H9 (cell line): ENCODE results near the gene TDRD9. TPM values are rescaled to one million over a fixed set of nuclear protein-coding genes. Genes with fewer than 3 reads are reported as not detected.

Source experiments
- DNase-seq: peaks from one replicate; pipeline ENCODE4 v3.0.0-alpha.2; 2017
- H2AFZ ChIP-seq: one replicate; pipeline ENCODE4 v1.6.1; 2013; ENCODE audit warnings: mild to moderate bottlenecking, low read length, control low read depth, moderate library complexity
- H2AK5ac ChIP-seq: 2 replicates; pipeline ENCODE4 v1.6.1; 2013; ENCODE audit warnings: low read length, control low read depth, mixed read lengths; ENCODE audit not compliant: insufficient read length
- H2BK120ac ChIP-seq: one replicate; pipeline ENCODE4 v1.6.1; 2013; ENCODE audit warnings: low read depth, mild to moderate bottlenecking, low read length, control low read depth, inconsistent platforms; ENCODE audit not compliant: poor library complexity, severe bottlenecking
- H2BK12ac ChIP-seq: 2 replicates; pipeline ENCODE4 v1.6.1; 2013; ENCODE audit warnings: low read length, control low read depth, mixed read lengths, low read depth; ENCODE audit not compliant: insufficient read length
- H2BK15ac ChIP-seq: 2 replicates; pipeline ENCODE4 v1.6.1; 2013; ENCODE audit warnings: low read depth, low read length, control low read depth
- H2BK20ac ChIP-seq: one replicate; pipeline ENCODE4 v1.6.1; 2013; ENCODE audit warnings: low read depth, mild to moderate bottlenecking, low read length, control low read depth, inconsistent platforms; ENCODE audit not compliant: poor library complexity, severe bottlenecking
- H2BK5ac ChIP-seq: 2 replicates; pipeline ENCODE4 v1.6.1; 2013; ENCODE audit warnings: low read length, control low read depth, mixed read lengths; ENCODE audit not compliant: insufficient read length
- H3K14ac ChIP-seq: 2 replicates; pipeline ENCODE4 v1.6.1; 2013; ENCODE audit warnings: low read length, control low read depth; ENCODE audit not compliant: insufficient read depth
- H3K18ac ChIP-seq: 2 replicates; pipeline ENCODE4 v1.6.1; 2013; ENCODE audit warnings: low read depth, mild to moderate bottlenecking, mixed read lengths, low read length, control low read depth; ENCODE audit not compliant: insufficient read length
- H3K23ac ChIP-seq: 2 replicates; pipeline ENCODE4 v1.6.1; 2013; ENCODE audit warnings: low read length, control low read depth, mixed read lengths, low read depth; ENCODE audit not compliant: insufficient read length
- H3K23me2 ChIP-seq: 2 replicates; pipeline ENCODE4 v1.6.1; 2013; ENCODE audit warnings: low read depth, mild to moderate bottlenecking, mixed read lengths, low read length, control low read depth; ENCODE audit not compliant: insufficient read length, poor library complexity, severe bottlenecking
- H3K27ac ChIP-seq: 2 replicates; pipeline ENCODE4 v1.5.1; 2013; ENCODE audit warnings: low read length, control low read depth, mixed read lengths, low read depth; ENCODE audit not compliant: insufficient read length
- H3K27me3 ChIP-seq: 2 replicates; pipeline ENCODE4 v1.6.1; 2013; ENCODE audit warnings: low read length, control low read depth, inconsistent platforms; ENCODE audit not compliant: insufficient read depth
- H3K4ac ChIP-seq: 2 replicates; pipeline ENCODE4 v1.6.1; 2013; ENCODE audit warnings: low read depth, mild to moderate bottlenecking, control low read depth, inconsistent platforms, low read length, moderate library complexity
- H3K4me1 ChIP-seq: 2 replicates; pipeline ENCODE4 v1.6.1; 2013; ENCODE audit warnings: low read length, control low read depth, inconsistent platforms; ENCODE audit not compliant: insufficient read depth
- H3K4me2 ChIP-seq: 2 replicates; pipeline ENCODE4 v1.6.1; 2013; ENCODE audit warnings: low read length, control low read depth, mixed read lengths; ENCODE audit not compliant: insufficient read length, insufficient read depth
- H3K56ac ChIP-seq: 2 replicates; pipeline ENCODE4 v1.6.1; 2013; ENCODE audit warnings: low read depth, mild to moderate bottlenecking, mixed read lengths, low read length, control low read depth; ENCODE audit not compliant: insufficient read length
- H3K79me1 ChIP-seq: 2 replicates; pipeline ENCODE4 v1.6.1; 2013; ENCODE audit warnings: low read depth, mild to moderate bottlenecking, moderate library complexity, low read length, control low read depth, inconsistent platforms; ENCODE audit not compliant: insufficient read depth, poor library complexity, severe bottlenecking
- H3K79me2 ChIP-seq: 2 replicates; pipeline ENCODE4 v1.6.1; 2013; ENCODE audit warnings: low read length, control low read depth, inconsistent platforms; ENCODE audit not compliant: insufficient read depth
- H3K9ac ChIP-seq: 2 replicates; pipeline ENCODE4 v1.6.1; 2013; ENCODE audit warnings: low read length, control low read depth, mixed read lengths; ENCODE audit not compliant: insufficient read length; ENCODE audit errors: extremely low read depth
- H3K9me3 ChIP-seq: one replicate; pipeline ENCODE4 v1.6.1; 2013; ENCODE audit warnings: low read depth, low read length, inconsistent platforms; ENCODE audit not compliant: control insufficient read depth
- H3T11ph ChIP-seq: one replicate; pipeline ENCODE4 v1.6.1; 2013; ENCODE audit warnings: mild to moderate bottlenecking, low read length, control low read depth, inconsistent platforms
- H4K20me1 ChIP-seq: one replicate; pipeline ENCODE4 v1.6.1; 2013; ENCODE audit not compliant: control insufficient read depth, insufficient read length, insufficient read depth
- H4K5ac ChIP-seq: 2 replicates; pipeline ENCODE4 v1.6.1; 2013; ENCODE audit warnings: low read depth, mild to moderate bottlenecking, mixed read lengths, low read length, control low read depth; ENCODE audit not compliant: insufficient read length
- H4K8ac ChIP-seq: replicated peaks from 2 replicates; pipeline ENCODE4 v1.6.1; 2013; ENCODE audit warnings: low read length, control low read depth, mixed read lengths, low read depth; ENCODE audit not compliant: insufficient read length
- H4K91ac ChIP-seq: 2 replicates; pipeline ENCODE4 v1.6.1; 2013; ENCODE audit warnings: low read depth, mild to moderate bottlenecking, moderate library complexity, mixed read lengths, low read length, control low read depth; ENCODE audit not compliant: insufficient read length
- H3K27ac Mint-ChIP-seq, 3 experiments: 2 replicates in 2 of 3; 3 replicates in 1 of 3; pipeline ENCODE4 v1.8.0; 2020 to 2021; ENCODE audit warnings: mixed read lengths in 3 of 3, mild to moderate bottlenecking in 1 of 3, moderate library complexity in 1 of 3
- H3K27me3 Mint-ChIP-seq: 2 replicates; pipeline ENCODE4 v1.8.0; 2021; ENCODE audit warnings: low read depth, mild to moderate bottlenecking, moderate library complexity, mixed read lengths
- H3K36me3 Mint-ChIP-seq, 3 experiments: 2 replicates in 2 of 3; 3 replicates in 1 of 3; pipeline ENCODE4 v1.8.0; 2020 to 2021; ENCODE audit warnings: low read depth in 3 of 3, mixed read lengths in 3 of 3; ENCODE audit not compliant: insufficient read depth in 1 of 3
- H3K4me1 Mint-ChIP-seq, 2 experiments: 2 replicates each; pipeline ENCODE4 v1.8.0; 2020; ENCODE audit warnings: mixed read lengths in 2 of 2
- H3K4me3 Mint-ChIP-seq, 2 experiments: 2 replicates in 1 of 2; 3 replicates in 1 of 2; pipeline ENCODE4 v1.8.0; 2020 to 2021; ENCODE audit warnings: mild to moderate bottlenecking in 2 of 2, mixed read lengths in 2 of 2, moderate library complexity in 1 of 2
- H3K9me3 Mint-ChIP-seq, 2 experiments: 2 replicates in 1 of 2; 3 replicates in 1 of 2; pipeline ENCODE4 v1.8.0; 2020; ENCODE audit warnings: mild to moderate bottlenecking in 2 of 2, mixed read lengths in 2 of 2, moderate library complexity in 1 of 2
- WGBS: extraction: QIAGEN DNeasy Blood & Tissue Kit; methylation state at CpG from one replicate; pipeline ENCODE4 v1.1.7; 2013; ENCODE audit warnings: missing lambda C conversion rate, low lambda C conversion rate, mixed read lengths; ENCODE audit not compliant: insufficient read length; ENCODE audit errors: extremely low coverage; 5-methylcytosine and 5-hydroxymethylcytosine counted together
- total RNA-seq: library from RNA; stranded (reverse); gene quantifications from 2 replicates; pipeline ENCODE4 v1.2.1, GENCODE V29; 2021
- TF ChIP-seq, protein P1 (sequence below): fragments of 200-600 bp; sonication (generic); conservative IDR thresholded peaks from 3 replicates; pipeline ENCODE4 v1.8.0; 2021; ENCODE audit warnings: antibody characterized with exemption, mild to moderate bottlenecking

TDRD9 gene
- total RNA-seq, 1 experiment from 2014 or later: not detected

DNA sequence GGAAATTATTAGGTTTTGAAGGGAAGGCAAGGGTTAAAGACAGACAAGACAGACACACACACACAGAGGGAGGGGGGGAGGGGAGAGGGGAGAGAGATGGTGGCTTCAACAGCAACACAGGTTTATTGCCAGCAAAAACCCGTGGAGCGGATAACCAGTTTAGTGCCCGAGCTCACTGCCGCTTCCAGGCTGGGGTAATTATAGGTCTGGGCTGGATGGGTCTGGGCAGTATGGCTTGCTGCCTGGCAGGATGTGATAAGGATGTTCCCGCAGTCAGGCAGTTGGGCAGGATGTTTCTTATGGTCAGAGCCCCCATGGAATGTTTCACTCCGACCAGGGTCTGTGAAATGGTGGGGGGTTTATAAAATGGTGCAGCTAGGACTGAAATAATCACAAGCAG, 4.4 kb upstream of the TDRD9 start:
- H3K23me2 ChIP-seq: peaks cover 8% of the 10 kb centered on the region
- no peak overlapping the region for H3K27ac ChIP-seq
- no peak overlapping the region for H2BK20ac ChIP-seq
- no peak overlapping the region for H3K23ac ChIP-seq
- peaks cover 3% of the 10 kb centered on the region for H3K79me1 ChIP-seq
- H3K4me3 Mint-ChIP-seq: no peak overlapping the region
- H3K79me2 ChIP-seq: peaks cover 4% of the 10 kb centered on the region; the same call in 1 of the 2 replicates
- peaks cover 7 to 11% of the 10 kb centered on the region in 2 experiments; a peak in 2 of 4 replicates for H3K4me1 Mint-ChIP-seq
- H3K14ac ChIP-seq: no peak overlapping the region; the same call in 1 of the 2 replicates
- peaks cover 4% of the 10 kb centered on the region; the same call in 1 of the 2 replicates for H3K27me3 Mint-ChIP-seq
- no peak overlapping the region for H4K91ac ChIP-seq
- no peaks in the 10 kb centered on the region for H3K4me1 ChIP-seq
- H2BK15ac ChIP-seq: no peak overlapping the region
- H3T11ph ChIP-seq: no peak overlapping the region
- peaks cover 0 to 4% (median 0%) of the 10 kb centered on the region in 3 experiments; a peak in 3 of 7 replicates for H3K36me3 Mint-ChIP-seq
- H2BK120ac ChIP-seq: no peak overlapping the region
- H3K9me3 ChIP-seq: no peaks in the 10 kb centered on the region
- H2AFZ ChIP-seq: peak overlapping the region; percentile 42
- H3K56ac ChIP-seq: no peak overlapping the region
- no peak overlapping the region for H3K9ac ChIP-seq
- no peak overlapping the region for H3K27ac Mint-ChIP-seq
- H4K8ac ChIP-seq: no peak overlapping the region
- DNase-seq: no peak
- no peaks in the 10 kb centered on the region for H3K27me3 ChIP-seq
- H4K5ac ChIP-seq: no peak overlapping the region
- no CpG with 5 or more reads among the region's 6 CpGs for WGBS
- no peak overlapping the region for H3K18ac ChIP-seq
- no peak overlapping the region for H3K4ac ChIP-seq
- no peak overlapping the region for H2BK5ac ChIP-seq
- TF ChIP-seq, protein P1, sequence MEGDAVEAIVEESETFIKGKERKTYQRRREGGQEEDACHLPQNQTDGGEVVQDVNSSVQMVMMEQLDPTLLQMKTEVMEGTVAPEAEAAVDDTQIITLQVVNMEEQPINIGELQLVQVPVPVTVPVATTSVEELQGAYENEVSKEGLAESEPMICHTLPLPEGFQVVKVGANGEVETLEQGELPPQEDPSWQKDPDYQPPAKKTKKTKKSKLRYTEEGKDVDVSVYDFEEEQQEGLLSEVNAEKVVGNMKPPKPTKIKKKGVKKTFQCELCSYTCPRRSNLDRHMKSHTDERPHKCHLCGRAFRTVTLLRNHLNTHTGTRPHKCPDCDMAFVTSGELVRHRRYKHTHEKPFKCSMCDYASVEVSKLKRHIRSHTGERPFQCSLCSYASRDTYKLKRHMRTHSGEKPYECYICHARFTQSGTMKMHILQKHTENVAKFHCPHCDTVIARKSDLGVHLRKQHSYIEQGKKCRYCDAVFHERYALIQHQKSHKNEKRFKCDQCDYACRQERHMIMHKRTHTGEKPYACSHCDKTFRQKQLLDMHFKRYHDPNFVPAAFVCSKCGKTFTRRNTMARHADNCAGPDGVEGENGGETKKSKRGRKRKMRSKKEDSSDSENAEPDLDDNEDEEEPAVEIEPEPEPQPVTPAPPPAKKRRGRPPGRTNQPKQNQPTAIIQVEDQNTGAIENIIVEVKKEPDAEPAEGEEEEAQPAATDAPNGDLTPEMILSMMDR: no peak
- peaks cover 0 to under 1% of the 10 kb centered on the region in 2 experiments; a peak in 2 of 5 replicates for H3K9me3 Mint-ChIP-seq
- H4K20me1 ChIP-seq: no peaks in the 10 kb centered on the region
- no peak overlapping the region for H2AK5ac ChIP-seq
- H3K4me2 ChIP-seq: no peak overlapping the region
- H2BK12ac ChIP-seq: no peak overlapping the region
